H1 (cell line): ENCODE results near the gene FAM174B. TPM values are rescaled to one million over a fixed set of nuclear protein-coding genes. Genes with fewer than 3 reads are reported as not detected.

Experiments
- CTCF ChIA-PET: fragments of 300-600 bp; sonication (Branson Sonifier 250); formaldehyde crosslinking; loops from one replicate; lab custom pipeline; 2021; ENCODE audit not compliant: partially characterized antibody; lab: Charles Lee
- POLR2A ChIA-PET: fragments of 300-600 bp; sonication (Branson Sonifier 250); formaldehyde crosslinking; loops from one replicate; lab custom pipeline; 2021; ENCODE audit warnings: inconsistent platforms; ENCODE audit not compliant: partially characterized antibody; lab: Charles Lee
- DNase-seq, 2 experiments: peaks; one replicate each; pipeline versions ENCODE4 v3.0.0 to v3.0.0-alpha.2; 2010 to 2022; ENCODE audit warnings: low spot score in 2 of 2, low read depth in 1 of 2, mixed read lengths in 1 of 2
- FAIRE-seq: peaks from 2 replicates; lab custom pipeline; 2011; peaks lifted over from hg19 to GRCh38; lab: Jason Lieb, UNC
- H2AFZ ChIP-seq: 2 replicates; pipeline ENCODE4 v1.8.1; 2012; ENCODE audit warnings: low read length, inconsistent platforms
- H2AK5ac ChIP-seq: 2 replicates; pipeline ENCODE4 v1.6.1; 2013; ENCODE audit warnings: low read depth, low read length
- H2BK120ac ChIP-seq: replicated peaks from 2 replicates; pipeline ENCODE3; 2013; ENCODE audit warnings: low read depth, low read length, inconsistent platforms
- H2BK12ac ChIP-seq: 2 replicates; pipeline ENCODE4 v1.6.1; 2013; ENCODE audit warnings: low read depth, low read length
- H2BK15ac ChIP-seq: 2 replicates; pipeline ENCODE4 v1.6.1; 2013; ENCODE audit warnings: low read length
- H2BK20ac ChIP-seq: 2 replicates; pipeline ENCODE4 v1.6.1; 2013; ENCODE audit warnings: low read length
- H2BK5ac ChIP-seq: 2 replicates; pipeline ENCODE4 v1.6.1; 2013; ENCODE audit warnings: low read depth, low read length
- H3K14ac ChIP-seq: 2 replicates; pipeline ENCODE4 v1.6.1; 2013; ENCODE audit warnings: inconsistent platforms; ENCODE audit not compliant: insufficient read length
- H3K18ac ChIP-seq: 2 replicates; pipeline ENCODE4 v1.6.1; 2013; ENCODE audit warnings: low read length; ENCODE audit errors: extremely low read depth
- H3K23ac ChIP-seq: 2 replicates; pipeline ENCODE4 v1.6.1; 2013; ENCODE audit warnings: inconsistent platforms; ENCODE audit not compliant: insufficient read length
- H3K23me2 ChIP-seq: 2 replicates; pipeline ENCODE4 v1.6.1; 2013; ENCODE audit warnings: low read depth, low read length
- H3K27ac ChIP-seq: 2 replicates; pipeline ENCODE4 v1.6.1; 2011; ENCODE audit warnings: low read depth, low read length, inconsistent platforms
- H3K27me3 ChIP-seq, 4 experiments: replicated peaks in 1 of 4; 1 replicate in 1 of 4; 2 replicates in 3 of 4; pipeline versions ENCODE4 v1.6.1 to v1.8.1; 2011 to 2013; ENCODE audit warnings: low read length in 3 of 4, mild to moderate bottlenecking in 3 of 4, inconsistent platforms in 2 of 4, mixed read lengths in 2 of 4, moderate library complexity in 1 of 4; ENCODE audit not compliant: control insufficient read depth in 3 of 4, insufficient read depth in 3 of 4; ENCODE audit errors: extremely low read depth in 1 of 4
- H3K36me3 ChIP-seq, 4 experiments: 2 replicates each; pipeline versions ENCODE4 v1.6.1 to v1.8.1; 2011 to 2013; ENCODE audit warnings: mild to moderate bottlenecking in 4 of 4, low read length in 3 of 4, moderate library complexity in 2 of 4, control low read depth in 1 of 4, inconsistent platforms in 1 of 4; ENCODE audit not compliant: insufficient read depth in 4 of 4, control insufficient read depth in 2 of 4
- H3K4ac ChIP-seq: replicated peaks from 2 replicates; pipeline ENCODE3; 2013; ENCODE audit warnings: low read length, low read depth, mixed read lengths, inconsistent platforms; ENCODE audit not compliant: insufficient read length
- H3K4me1 ChIP-seq, 4 experiments: replicated peaks in 1 of 4; 1 replicate in 1 of 4; 2 replicates in 3 of 4; pipeline versions ENCODE4 v1.6.1 to v1.8.1; 2011 to 2013; ENCODE audit warnings: low read length in 3 of 4, inconsistent platforms in 2 of 4, mixed read lengths in 1 of 4; ENCODE audit not compliant: insufficient read depth in 4 of 4, control insufficient read depth in 3 of 4
- H3K4me2 ChIP-seq, 2 experiments: 2 replicates each; pipeline versions ENCODE4 v1.6.1 to v1.8.1; 2011 to 2013; ENCODE audit warnings: low read depth in 2 of 2, low read length in 2 of 2, control low read depth in 1 of 2, inconsistent platforms in 1 of 2, mild to moderate bottlenecking in 1 of 2; ENCODE audit not compliant: insufficient read depth in 1 of 2
- H3K4me3 ChIP-seq, 4 experiments: fragments of 200-600, 300-600 bp in 1 of 4; sonication (generic), shearing (Covaris generic), sonication (Bioruptor Twin) in 1 of 4; 2 replicates each; pipeline versions ENCODE4 v1.5.1 to v1.8.1; 2011 to 2016; ENCODE audit warnings: low read length in 4 of 4, low read depth in 3 of 4, control low read depth in 2 of 4, inconsistent platforms in 2 of 4, mild to moderate bottlenecking in 2 of 4, mixed read lengths in 1 of 4, moderate library complexity in 1 of 4; ENCODE audit not compliant: insufficient read depth in 2 of 4; ENCODE audit errors: extremely low read depth in 1 of 4
- H3K56ac ChIP-seq: replicated peaks from 2 replicates; pipeline ENCODE3; 2013; ENCODE audit warnings: low read depth, mild to moderate bottlenecking, mixed read lengths, low read length, inconsistent platforms; ENCODE audit not compliant: insufficient read length
- H3K79me1 ChIP-seq: 2 replicates; pipeline ENCODE4 v1.6.1; 2013; ENCODE audit warnings: low read depth, low read length, control low read depth
- H3K79me2 ChIP-seq, 2 experiments: 2 replicates each; pipeline versions ENCODE4 v1.6.1 to v1.8.1; 2012 to 2013; ENCODE audit warnings: low read length in 2 of 2, mild to moderate bottlenecking in 2 of 2, inconsistent platforms in 1 of 2; ENCODE audit not compliant: insufficient read depth in 2 of 2, control insufficient read depth in 1 of 2
- H3K9ac ChIP-seq, 4 experiments: replicated peaks in 1 of 4; 1 replicate in 1 of 4; 2 replicates in 3 of 4; pipeline versions ENCODE4 v1.6.1 to v1.8.1; 2011 to 2013; ENCODE audit warnings: low read depth in 3 of 4, low read length in 3 of 4, control low read depth in 2 of 4, mild to moderate bottlenecking in 2 of 4, moderate library complexity in 2 of 4, inconsistent platforms in 1 of 4; ENCODE audit errors: extremely low read depth in 1 of 4
- H3K9me3 ChIP-seq, 2 experiments: 2 replicates each; pipeline versions ENCODE4 v1.6.1 to v1.8.1; 2012 to 2013; ENCODE audit warnings: mild to moderate bottlenecking in 2 of 2, moderate library complexity in 2 of 2, control low read depth in 1 of 2, inconsistent platforms in 1 of 2, low read depth in 1 of 2, low read length in 1 of 2, mixed read lengths in 1 of 2; ENCODE audit not compliant: insufficient read depth in 2 of 2
- H4K20me1 ChIP-seq, 2 experiments: replicated peaks in 1 of 2; 2 replicates each; pipeline versions ENCODE3 to v1.8.1; 2011 to 2013; ENCODE audit warnings: inconsistent platforms in 2 of 2, low read length in 2 of 2, mild to moderate bottlenecking in 1 of 2; ENCODE audit not compliant: insufficient read depth in 2 of 2, control insufficient read depth in 1 of 2
- H4K5ac ChIP-seq: 2 replicates; pipeline ENCODE4 v1.6.1; 2013; ENCODE audit warnings: low read length, low read depth, mixed read lengths, inconsistent platforms; ENCODE audit not compliant: insufficient read length
- H4K8ac ChIP-seq: 2 replicates; pipeline ENCODE4 v1.8.0; 2013; ENCODE audit warnings: mild to moderate bottlenecking, moderate library complexity, low read length, inconsistent platforms; ENCODE audit not compliant: insufficient read depth; ENCODE audit errors: extremely low read depth
- H4K91ac ChIP-seq: replicated peaks from 2 replicates; pipeline ENCODE3; 2013; ENCODE audit warnings: low read length, mixed read lengths, inconsistent platforms; ENCODE audit not compliant: insufficient read length
- WGBS, 2 experiments: shearing (Covaris generic) in 1 of 2; methylation state at CpG; one replicate each; pipeline versions ENCODE4 v1.1.6 to v1.1.7; 2013 to 2015; ENCODE audit warnings: low lambda C conversion rate in 2 of 2, mixed read lengths in 2 of 2, inconsistent platforms in 1 of 2, low coverage in 1 of 2, missing lambda C conversion rate in 1 of 2; ENCODE audit not compliant: insufficient replicate concordance in 2 of 2, insufficient coverage in 1 of 2, insufficient read length in 1 of 2; ENCODE audit errors: extremely low coverage in 1 of 2, missing lambda C conversion rate in 1 of 2; 5-methylcytosine and 5-hydroxymethylcytosine counted together
- polyA plus RNA-seq, 7 experiments: library from polyadenylated mRNA; depleted of rRNA in 3 of 7; stranded (reverse) in 5 of 7; unstranded in 2 of 7; fragments of >200 nt in 5 of 7; fragments of 200-250 nt in 2 of 7; gene quantifications; 1 replicate in 5 of 7; 2 replicates in 1 of 7; 4 replicates in 1 of 7; pipeline versions ENCODE4 v1.2.1 to v1.2.3, GENCODE V29; 2011 to 2013; ENCODE audit warnings: missing spikeins in 2 of 7, mixed read lengths in 2 of 7
- total RNA-seq: library from RNA; stranded (reverse); fragmentation: NEBNext Ultra II Directional; extraction: Animal tissue kit (Norgen Biotek cat#: 25700); gene quantifications from 2 replicates; pipeline ENCODE4 v1.2.1, GENCODE V29; 2021

Gene FAM174B
- total and polyA plus RNA-seq, 2 of the 8 experiments (the other 6 are each of a cell fraction or from before 2014, with no cell fraction given), result 9.3 to 35.2 TPM

- ChIA-PET CTCF (interaction anchor here (0.6 to 3.1 kb wide), 21 partner anchors 9 to 405 kb away, joined by 3 to 20 read pairs (median 3); partner anchors contain the start of gene FAM174B), POLR2A (no interaction called here)
- H3K4ac ChIP-seq, result no peak overlapping the region
- H2BK15ac ChIP-seq, result no peak overlapping the region
- no peaks in the 10 kb centered on the region for H3K9me3 ChIP-seq
- no peak overlapping the region for H3K14ac ChIP-seq
- no peak overlapping the region for H3K23ac ChIP-seq
- no peaks in the 10 kb centered on the region for H3K79me2 ChIP-seq
- H3K27ac ChIP-seq, result no peak overlapping the region
- H3K36me3 ChIP-seq, result no peaks in the 10 kb centered on the region
- H3K79me1 ChIP-seq, result no peaks in the 10 kb centered on the region
- H4K91ac ChIP-seq, result no peak overlapping the region
- H3K18ac ChIP-seq, result no peak overlapping the region
- no peaks in the 10 kb centered on the region for H4K20me1 ChIP-seq
- no peak overlapping the region for H3K4me2 ChIP-seq
- no peak overlapping the region for H3K9ac ChIP-seq
- no peak overlapping the region for H4K8ac ChIP-seq
- H2BK12ac ChIP-seq, result no peak overlapping the region
- H3K4me3 ChIP-seq, result no peak overlapping the region
- no peak overlapping the region for H4K5ac ChIP-seq
- H3K27me3 ChIP-seq, result no peaks in the 10 kb centered on the region
- FAIRE-seq (no peak), DNase-seq (no peak)
- no peak overlapping the region for H2AK5ac ChIP-seq
- no peak overlapping the region for H3K56ac ChIP-seq
- H2BK5ac ChIP-seq, result no peak overlapping the region
- 93% methylated on average over 4 of the region's 4 CpGs; no CpG with 5 or more reads in 1 of the 2 experiments for WGBS, 2 experiments
- no peak overlapping the region for H2BK20ac ChIP-seq
- no peaks in the 10 kb centered on the region for H3K23me2 ChIP-seq
- H2BK120ac ChIP-seq, result no peak overlapping the region
- peaks cover 0 to 12% (median 3%) of the 10 kb centered on the region in 4 experiments; a peak in 3 of 7 replicates for H3K4me1 ChIP-seq
- H2AFZ ChIP-seq, result no peak overlapping the region
Observed at GRCh38 chr15:92612891-92613290, 42.7 kb downstream of the FAM174B start.
